CD4-positive, alpha-beta T cell treated with Interleukin-4 for 4 hours (primary cell): ENCODE measurements around the gene KLHL29.

Experiments used
- DNase-seq: peaks from one replicate; pipeline ENCODE4 v3.0.0-alpha.2; 2020

Gene KLHL29

DNA sequence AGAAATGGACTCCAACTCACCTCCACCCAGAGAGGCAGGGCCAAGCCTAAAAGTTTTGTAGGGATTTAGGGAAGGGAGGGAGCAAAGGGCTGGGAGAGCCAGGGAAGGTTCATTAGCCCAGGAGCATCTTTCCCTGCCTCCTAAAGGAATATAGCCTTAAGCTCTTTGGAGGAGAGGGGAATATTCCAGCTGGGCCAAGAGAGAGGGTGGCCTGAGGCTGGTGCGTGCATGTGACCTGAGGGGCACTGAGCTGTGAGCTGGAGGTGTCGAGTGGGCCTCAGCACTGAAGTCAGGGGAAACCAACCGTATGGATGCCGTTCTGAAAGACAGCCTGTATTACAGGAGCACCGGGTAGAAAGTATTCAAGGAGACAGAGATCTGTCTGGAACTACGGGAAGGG, 112.6 kb downstream of the KLHL29 start:
- DNase-seq = no peak

DNA sequence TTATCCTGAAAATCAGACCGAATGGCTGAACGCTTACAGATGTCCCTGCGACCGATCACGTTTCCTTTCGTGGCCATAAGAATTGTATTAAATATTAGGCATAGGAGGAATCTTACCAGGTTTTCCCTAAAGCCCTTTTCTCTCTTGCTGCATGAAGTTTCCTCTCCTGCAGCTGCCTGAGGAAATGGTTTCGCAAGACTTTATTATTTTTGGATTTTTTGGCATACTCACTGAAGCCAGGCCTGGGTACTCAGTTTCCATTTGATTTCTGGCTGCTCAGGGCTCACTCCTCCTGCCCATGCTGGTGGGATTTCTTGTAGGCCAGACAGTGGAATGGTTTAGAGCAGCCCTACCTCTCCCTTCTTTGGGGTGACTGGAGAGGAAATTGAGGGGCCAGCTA, 114.0 kb downstream of the KLHL29 start:
- DNase-seq = no peak

DNA sequence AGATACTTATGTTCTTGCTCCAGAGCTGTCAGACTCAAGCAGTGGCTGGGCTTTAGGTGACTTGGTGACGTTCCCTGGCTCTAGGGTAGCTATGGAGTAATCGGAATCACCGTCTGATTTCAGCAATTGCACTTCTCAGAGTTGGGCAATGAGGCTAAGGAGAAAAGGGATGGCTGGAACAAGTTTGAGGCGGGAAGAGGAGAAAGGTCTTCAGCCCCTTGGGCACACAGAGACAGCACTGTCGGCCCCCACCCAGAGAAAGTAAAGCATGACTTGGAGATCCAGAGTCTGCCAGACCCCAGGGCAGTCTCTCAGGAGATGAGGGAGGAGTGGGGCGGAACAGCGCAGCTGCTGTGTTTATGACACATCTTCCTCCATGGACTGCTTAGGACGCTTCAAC, 114.5 kb downstream of the KLHL29 start:
- DNase-seq = no peak

DNA sequence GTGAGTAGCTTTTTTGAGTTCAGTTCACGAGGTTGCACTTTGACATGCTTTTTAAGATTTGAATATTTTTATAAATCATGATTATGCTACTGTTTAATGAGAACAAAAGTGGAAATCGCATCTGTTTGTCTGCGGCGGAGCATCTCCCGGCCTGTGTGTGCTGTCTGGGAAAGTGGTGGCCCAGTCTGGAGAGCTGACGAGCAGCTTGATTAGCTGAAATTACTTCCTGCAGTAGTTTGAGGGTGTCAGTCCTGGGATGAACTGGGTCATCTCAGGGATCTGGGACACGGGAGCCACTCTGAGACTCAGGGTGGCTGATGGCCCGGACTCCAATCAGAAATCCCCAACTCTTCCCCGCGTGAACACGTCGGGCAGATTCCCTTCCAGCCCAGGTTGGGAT, 115.9 kb downstream of the KLHL29 start:
- no peak for DNase-seq

DNA sequence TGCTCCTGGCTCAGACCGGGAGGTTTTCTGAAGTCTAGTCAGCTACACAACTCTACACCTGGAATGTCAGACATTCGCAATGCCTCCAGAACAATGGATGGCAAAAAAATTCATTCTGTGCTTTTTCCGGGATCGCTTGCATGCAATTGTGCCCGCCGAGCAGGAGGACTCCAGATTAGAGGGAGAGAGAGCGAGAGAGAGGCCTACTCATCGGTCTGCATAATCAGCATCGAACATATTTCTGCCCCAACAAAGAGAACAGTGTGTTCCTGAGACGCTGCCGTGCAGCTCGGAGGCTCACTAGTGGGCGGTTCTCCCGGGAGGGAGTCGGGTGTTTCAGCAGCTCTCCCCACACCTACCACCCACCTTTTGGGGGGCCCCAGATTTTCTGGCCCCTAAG, 117.1 kb downstream of the KLHL29 start:
- DNase-seq = no peak

DNA sequence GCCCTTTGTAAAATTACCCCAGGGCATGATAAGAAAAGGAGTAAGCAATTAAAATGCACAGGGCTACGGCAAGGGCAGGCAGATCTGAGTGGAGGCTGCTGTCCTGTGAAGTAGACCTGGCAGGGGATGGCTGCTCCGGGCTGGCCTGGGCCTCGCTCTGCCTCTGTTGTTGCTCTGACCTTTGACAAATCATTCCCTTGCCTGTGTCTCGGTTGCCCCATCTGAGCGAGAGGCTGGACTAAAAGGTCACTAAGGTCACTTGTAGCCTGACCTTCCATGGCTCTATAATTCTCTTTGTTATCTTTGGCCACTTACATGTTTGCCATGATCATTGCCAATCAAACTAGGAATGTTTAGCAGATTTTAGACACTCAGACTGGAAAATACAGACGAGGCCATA, 118.1 kb downstream of the KLHL29 start:
- DNase-seq = no peak

DNA sequence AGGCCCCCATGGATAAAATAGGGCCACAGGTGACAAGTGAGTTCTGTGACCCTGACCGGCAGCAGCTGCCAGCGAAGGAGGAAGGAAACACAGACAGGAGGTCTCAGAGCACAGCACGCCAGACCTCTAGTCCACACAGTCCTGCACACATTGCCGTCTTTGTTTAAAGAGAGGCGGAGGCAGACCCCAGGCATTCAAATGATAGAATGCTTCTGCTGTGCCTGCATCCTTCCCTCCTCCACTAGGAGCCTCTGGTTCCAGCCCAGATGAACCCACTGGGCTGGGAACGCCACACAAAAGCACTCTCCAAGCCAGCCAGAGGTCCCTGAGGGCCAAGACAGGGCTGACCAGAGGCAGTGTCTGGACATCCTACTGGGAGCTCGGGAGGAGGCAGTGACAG, 118.7 kb downstream of the KLHL29 start:
- DNase-seq = no peak

DNA sequence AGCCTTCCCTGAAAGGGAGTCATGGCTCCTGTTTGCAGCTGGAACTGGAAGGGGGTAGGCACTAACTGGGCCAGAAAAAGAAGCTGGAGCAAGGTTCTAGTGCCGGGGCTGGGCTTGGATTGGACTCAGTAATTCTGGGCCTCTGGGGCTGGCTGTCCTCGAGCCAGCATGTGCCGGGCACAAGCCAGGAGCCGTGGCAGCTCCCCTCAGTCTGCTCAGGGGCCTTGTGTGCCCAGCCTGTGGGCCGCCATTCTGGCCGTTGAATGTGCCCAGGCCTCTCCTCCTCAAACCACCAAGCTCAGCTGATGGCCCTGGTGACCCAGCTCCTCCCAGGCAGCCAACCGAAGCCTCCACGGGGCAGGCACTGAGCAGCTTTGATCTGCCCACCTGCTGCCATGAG, 119.6 kb downstream of the KLHL29 start:
- DNase-seq = no peak

DNA sequence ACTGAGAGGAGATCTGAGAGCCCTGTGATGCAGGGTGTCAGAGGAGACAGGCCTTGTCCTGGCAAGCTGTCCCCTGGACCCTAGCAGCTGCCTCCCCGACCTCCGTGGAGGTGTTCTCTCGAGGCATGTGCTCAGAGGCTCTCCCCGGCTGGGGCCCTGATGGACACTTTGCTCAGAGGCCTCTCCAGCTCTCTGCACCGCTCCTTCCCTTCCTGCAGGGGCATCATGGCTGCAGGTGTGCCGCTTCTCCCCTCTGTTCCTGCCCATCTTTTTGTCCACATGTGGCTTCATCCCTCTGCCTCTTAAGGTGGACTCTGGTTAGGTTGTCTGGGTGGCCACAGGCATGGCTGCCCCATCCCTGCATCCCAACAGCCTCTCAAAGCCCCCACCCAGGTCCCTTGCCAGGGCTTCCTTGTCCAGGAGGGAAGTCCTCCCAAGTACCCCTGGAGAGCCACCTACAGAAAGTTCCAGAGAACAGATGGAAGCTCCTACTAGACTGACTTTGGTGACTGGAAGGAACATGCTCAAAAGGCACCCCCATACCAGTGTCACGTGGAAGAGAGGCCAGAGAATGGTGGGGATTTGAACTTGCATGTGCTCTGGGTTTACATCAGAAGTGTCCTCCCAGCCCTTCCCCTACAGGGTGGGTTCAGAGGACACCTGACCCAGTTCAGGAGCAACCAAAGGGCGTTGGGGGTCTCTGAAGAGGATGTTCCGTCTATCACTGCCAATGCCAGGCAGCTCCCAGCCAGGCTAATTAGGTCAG, 120.4 kb downstream of the KLHL29 start:
- no peak for DNase-seq

DNA sequence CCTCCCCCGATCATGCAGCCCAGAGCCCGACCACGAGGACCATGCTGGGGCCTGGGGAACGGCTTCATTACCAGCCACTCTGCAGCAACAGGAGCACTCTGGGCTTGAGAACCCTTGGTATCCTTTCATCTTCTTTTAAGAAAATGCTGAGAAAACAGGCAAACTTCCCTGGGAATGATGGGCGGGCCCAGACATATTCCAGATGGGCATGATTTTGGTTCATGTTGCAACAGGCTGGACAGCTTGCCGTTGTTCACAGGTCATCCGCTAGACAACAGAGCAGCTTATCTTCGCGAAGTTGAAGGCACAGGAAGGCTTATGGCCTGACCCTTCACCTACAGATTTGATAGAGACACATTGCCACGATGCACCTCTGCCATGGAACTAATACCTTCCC, 121.0 kb downstream of the KLHL29 start:
- DNase-seq = no peak

DNA sequence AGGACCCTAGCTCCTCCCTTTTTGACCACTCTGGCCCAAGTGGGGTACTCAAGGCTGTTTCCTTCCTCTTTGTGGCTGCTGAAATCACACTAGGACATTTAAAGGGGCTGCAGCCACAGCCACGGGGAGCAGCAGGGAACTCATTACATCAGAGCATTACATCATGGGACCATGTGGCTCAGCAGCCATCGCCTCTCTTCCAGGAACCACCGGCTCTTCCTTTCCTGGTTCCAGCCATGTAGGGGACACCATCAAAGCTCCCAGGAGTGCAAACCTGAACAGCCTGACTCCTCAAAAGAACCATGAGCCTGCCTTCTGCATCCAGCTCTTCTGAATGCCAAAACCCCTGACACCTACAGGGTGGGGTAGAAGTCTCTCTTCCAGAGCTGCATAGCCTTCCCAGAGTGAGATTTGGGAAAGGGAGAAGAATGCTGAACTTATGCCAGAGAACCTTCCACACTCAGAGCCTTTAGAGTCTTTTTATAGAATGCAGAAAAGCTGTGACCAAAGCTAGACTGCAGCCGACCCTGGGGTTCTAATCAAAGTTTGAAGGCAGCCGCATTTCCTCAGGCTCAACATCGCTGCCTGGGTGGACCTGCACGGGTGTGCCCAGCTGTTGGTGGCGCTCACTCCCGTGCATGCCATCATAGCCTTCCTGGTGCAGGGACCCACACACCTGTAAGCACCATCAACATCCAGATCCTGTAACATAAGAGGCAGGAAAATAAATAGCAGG, 121.7 kb downstream of the KLHL29 start:
- DNase-seq = no peak

DNA sequence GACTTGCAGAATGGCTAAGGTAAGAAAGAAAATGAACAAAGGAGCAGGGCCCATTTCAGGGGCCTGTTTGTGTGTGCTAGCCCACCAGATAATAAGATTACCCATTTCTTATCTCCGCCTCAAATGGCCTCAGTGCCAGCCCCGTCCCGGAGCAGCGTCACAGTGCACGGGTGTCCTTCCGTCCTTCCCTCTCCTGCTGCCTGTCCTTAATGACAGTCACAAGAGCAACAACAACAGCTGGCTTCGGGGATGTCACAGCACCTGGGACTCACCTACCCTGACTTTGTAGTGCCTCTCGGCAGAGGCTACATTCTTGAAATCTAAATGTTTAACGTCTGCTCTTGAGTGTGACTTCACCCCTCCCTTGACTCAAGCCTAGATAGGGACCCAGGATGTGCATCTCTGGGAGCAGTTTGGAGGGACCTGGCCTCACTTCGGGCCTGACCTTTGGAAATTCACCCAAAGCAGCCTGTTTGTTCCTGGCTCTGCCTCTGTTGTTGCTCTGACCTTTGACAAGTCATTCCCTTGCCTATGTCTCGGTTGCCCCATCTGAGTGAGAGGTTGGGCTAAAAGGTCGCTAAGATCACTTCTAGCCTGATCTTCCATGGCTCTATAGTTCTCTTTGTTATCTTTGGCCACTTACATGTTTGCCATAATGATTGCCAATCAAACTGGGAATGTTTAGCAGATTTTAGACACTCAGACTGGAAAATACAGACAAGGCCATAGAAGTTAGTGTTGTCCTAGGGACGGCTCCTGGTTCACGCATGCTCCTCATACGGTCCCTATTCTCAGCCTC, 122.5 kb downstream of the KLHL29 start:
- DNase-seq = no peak

DNA sequence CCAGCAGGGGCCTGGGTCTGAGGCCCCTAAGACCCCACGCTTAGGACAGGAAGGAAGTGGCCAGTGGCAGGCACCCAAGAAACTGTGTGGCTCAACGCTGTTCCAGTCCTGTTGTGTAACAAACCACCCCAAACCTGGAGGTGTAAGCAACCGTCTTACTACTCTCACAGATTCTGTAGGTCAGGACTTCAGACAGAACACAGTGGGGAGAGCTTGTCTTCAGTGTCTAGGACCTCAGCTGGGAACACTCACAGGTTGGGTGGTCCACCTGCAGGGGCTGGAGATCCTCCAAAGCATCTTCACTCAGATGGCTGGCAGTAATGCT, 123.0 kb downstream of the KLHL29 start:
- no peak for DNase-seq

DNA sequence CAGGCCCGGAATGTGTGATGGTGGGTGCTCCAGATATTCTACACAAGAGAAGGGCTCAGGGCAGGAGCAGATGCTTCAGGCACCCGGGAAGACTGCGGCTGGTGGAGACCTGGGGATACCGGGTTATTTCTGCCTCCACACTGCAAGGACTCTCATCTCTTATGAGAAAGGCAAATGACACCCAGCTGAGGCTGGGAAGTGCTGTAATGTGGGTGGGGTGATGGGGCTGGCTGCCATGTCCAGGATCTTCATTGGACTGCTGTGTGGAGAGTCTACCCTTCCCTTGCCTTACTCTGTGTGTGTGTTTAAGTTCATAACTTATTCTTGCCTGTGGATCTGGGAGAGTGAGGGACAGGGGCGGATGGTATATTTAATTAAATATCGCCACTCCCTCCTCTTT, 124.1 kb downstream of the KLHL29 start:
- DNase-seq = no peak

DNA sequence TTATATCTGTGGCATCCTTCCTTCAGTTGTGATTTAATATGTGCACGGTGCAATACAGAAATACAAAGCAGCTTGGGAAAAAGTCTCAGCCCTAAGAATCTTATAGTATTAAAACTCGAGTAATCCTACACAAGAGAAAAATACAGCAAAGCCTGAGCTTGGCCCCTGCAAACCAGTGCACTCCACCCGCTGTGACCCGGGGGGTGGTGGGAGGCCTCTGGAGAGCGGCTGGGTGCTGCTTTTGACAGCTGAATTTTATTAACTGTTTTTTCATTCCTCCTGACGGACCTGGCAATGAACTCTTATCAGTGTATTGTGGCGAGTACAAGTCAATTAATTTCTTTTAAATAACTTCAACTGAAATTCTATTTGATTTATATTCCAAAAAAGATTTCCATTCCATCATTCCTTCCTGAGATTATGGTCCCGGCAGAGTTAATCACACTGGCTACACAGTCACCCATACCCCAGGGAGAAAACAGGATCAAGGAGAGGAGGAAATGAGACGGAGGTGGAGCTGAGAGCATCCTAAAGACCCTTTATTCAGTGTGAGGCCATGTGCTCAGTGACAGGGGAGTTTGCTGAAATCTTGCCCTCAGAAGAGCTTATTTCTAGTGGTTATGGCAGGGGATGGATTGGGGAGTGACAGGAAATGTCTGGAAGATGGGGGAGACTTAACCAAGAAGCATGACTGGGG, 124.8 kb downstream of the KLHL29 start:
- DNase-seq = no peak

DNA sequence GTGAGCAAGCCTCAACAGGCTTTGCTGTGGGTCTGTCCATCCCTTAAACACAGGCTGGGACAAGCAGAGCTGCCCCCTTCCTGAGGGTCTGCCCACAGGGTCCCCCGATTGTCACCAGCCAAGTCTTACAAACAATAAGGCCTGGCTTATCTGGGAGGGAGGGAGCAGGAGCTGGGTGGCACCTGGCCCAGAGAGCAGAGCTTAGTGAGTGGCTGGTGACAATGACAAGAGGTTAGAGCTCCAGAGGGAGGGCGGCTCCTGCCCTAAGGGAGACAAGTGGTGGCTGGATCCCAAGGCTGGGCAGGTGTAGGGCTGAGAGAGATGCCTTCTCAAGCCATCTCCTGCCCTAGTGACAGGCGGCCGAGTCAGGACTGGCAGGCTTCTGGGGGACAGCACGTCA, 125.5 kb downstream of the KLHL29 start:
- DNase-seq = no peak

DNA sequence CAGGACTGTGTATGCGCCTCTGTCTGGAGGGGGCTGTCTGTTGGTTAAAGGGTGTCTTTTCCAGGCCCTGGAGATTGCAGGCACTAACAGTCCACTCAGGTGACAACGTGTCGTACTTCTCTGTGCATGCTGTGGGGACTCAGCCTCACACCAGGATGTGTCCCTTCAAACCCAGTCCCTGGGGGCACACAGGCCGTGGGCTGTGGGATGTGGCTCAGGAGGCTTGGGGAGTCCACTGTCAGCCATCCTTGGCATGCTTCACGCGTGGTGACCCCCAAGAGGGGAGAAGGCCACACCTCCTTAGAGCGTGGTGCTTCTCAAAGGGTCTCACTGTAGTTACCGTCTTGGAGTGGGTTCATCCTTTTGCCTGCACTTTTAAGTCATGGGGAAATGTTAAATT, 127.8 kb downstream of the KLHL29 start:
- DNase-seq = no peak

DNA sequence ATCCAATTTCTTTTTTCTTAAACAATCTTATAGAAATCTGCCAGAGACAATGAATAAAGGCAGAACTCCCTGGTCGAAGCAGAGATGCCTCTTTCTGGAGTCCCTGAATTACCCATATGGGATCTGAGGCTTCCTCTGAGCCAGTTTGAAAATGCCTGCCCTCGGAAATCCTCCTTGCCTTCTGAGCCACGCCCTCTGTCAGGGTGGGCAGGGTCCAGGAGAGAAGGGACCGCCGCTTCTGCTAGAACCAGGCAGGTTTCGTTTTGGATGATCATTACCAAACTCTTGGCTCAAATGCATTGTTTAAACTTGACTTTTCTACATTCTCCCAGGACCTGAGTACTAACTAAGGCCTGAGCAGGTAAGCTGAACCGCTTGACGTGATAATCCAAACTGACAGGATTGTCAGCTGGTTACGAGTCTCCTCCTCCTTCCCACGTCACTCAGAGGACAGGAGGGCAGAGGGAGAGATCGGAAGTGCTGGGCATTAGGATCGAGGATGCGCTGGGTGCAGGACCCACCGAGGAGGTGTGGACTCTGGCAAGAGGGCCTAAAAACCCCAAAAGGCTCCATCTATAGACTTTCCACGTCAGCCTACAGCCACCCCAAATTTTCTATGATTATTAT, 128.4 kb downstream of the KLHL29 start:
- no peak for DNase-seq

DNA sequence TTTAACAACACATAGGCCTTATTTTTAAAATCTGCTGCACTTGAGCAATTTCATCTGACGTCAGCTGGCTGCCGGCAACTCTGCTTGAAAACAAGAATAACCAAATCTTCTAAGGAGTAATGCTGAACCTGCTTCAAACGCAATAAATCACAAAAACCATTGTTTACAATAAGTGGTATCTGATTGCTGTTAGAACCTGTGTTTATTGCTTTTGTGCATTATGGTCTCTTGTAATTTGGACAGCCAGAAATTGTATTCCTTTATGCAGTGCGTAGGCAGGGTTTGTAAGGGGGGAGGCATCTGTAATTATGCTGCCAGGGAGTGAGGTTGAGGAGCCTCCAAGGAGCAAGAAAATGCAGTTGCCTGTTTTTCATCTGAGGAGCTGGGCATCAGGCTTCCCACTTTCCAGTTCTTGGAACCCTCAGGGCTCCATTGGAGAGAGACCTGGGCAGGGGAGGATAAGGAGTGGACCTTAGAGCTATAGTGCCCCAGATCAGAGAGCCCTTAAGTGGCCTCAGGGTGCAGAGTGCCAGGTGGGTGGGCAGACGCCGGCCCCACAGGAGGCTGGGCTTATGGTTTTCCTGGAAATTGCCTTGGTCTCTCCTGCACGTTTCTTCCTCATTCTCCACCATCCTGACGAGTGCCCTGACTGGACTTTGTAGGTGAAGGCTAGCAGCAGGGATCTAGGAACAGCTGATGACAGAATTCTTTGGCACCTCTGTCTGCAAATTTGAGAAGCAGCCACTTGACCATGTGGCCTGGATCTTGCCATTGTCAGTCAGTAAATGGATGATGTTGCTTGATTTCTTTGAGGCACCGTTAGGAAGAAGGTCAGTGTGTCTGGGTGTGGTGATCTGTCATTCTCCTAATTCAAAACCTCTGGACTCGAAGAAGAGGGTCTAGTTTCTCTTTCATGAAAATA, 129.2 kb downstream of the KLHL29 start:
- DNase-seq = no peak

DNA sequence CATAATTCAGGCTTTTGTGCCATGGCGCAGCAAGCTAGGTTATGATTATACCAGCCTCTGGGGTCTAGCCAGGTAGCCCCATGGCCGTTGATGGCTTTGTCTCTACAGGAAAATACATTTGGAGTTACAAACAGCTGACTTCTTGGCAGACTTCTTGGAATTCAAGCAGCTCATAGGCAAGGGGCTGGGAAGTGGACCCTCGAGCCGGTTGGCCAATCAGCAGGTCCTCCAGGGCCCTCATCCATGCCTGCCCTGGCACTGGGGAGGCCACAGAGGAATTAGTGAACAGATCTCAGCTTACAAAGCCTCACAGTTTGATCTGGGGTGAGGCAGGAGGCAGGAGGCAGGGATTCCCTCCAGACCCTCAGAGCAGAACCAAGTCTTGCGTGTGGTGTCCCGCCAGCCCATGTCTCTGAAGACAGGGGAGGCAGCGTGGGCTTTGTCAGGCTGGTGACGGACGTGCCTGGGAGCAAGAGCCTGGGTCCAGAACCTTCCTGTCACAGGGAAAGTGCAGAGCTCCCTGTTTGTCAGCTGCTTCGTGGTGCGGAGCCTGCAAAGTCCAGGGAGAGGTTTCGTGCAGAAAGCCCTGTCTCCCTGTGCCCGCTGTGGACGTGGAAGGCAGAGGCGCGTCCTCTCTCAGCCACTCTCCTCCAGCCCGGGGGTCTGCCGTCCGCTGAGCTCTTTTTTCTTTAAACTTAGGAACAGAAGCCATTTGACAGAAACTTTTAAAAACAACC, 131.7 kb downstream of the KLHL29 start:
- DNase-seq = no peak
